ENCODE data around the gene E4F1. TPM values are rescaled to one million over a fixed set of nuclear protein-coding genes. Genes with fewer than 3 reads are reported as not detected.

Gene E4F1
- total RNA-seq, 2 experiments from 2014 or later = 26.3 to 29.4 TPM

GRCh38 chr16:2271848-2272461 lies 48.6 kb downstream of the E4F1 start:
- CTCF ChIA-PET = no interaction called here

GRCh38 chr16:2273484-2273883 lies 50.1 kb downstream of the E4F1 start:
- DNase-seq = no peak
- ChIA-PET CTCF (no interaction called here), POLR2A (no interaction called here)
- H3K27ac Mint-ChIP-seq = no peak overlapping the region
- H3K27me3 Mint-ChIP-seq = no peaks in the 10 kb centered on the region
- no peak overlapping the region for H3K4me3 Mint-ChIP-seq
- H3K9me3 Mint-ChIP-seq = no peaks in the 10 kb centered on the region
- peaks cover 12% of the 10 kb centered on the region for H3K4me1 Mint-ChIP-seq
- H3K36me3 Mint-ChIP-seq (ENCODE audit: low read depth) = no peaks in the 10 kb centered on the region

More at GRCh38 chr16:2271848-2272461, 48.6 kb downstream of the E4F1 start:
- peaks cover 13% of the 10 kb centered on the region for H3K4me1 Mint-ChIP-seq
- no peak overlapping the region for H3K27ac Mint-ChIP-seq
- H3K4me3 Mint-ChIP-seq = no peak overlapping the region
- no peaks in the 10 kb centered on the region for H3K9me3 Mint-ChIP-seq
- H3K36me3 Mint-ChIP-seq (ENCODE audit: low read depth) = peaks cover 6% of the 10 kb centered on the region
- H3K27me3 Mint-ChIP-seq = no peaks in the 10 kb centered on the region
- POLR2A ChIA-PET = interaction anchor here (4.1 kb wide), 1 partner anchor 20 kb away, joined by 43 read pairs; the partner anchor contains the start of gene ECI1
- no peak for DNase-seq

- ChIA-PET POLR2A (no interaction called here), CTCF (no interaction called here)
- H3K4me1 Mint-ChIP-seq = peaks cover 10% of the 10 kb centered on the region
- no peaks in the 10 kb centered on the region for H3K36me3 Mint-ChIP-seq (ENCODE audit: low read depth)
- H3K27ac Mint-ChIP-seq = no peak overlapping the region
- H3K9me3 Mint-ChIP-seq = no peaks in the 10 kb centered on the region
- no peak for DNase-seq
- no peak overlapping the region for H3K4me3 Mint-ChIP-seq
- no peaks in the 10 kb centered on the region for H3K27me3 Mint-ChIP-seq
These were observed 50.5 kb downstream of the E4F1 start for GRCh38 chr16:2273931-2274330.

GRCh38 chr16:2275476-2276367 lies 52.3 kb downstream of the E4F1 start:
- ChIA-PET POLR2A (interaction anchor here (1.1 kb wide), 1 partner anchor 13 kb away, joined by 3 read pairs; no protein-coding TSS in a partner anchor), CTCF (no interaction called here)
- H3K27me3 Mint-ChIP-seq = no peaks in the 10 kb centered on the region
- no peak for DNase-seq
- no peaks in the 10 kb centered on the region for H3K36me3 Mint-ChIP-seq (ENCODE audit: low read depth)
- H3K9me3 Mint-ChIP-seq = no peaks in the 10 kb centered on the region
- no peak overlapping the region for H3K4me3 Mint-ChIP-seq
- no peaks in the 10 kb centered on the region for H3K4me1 Mint-ChIP-seq
- H3K27ac Mint-ChIP-seq = no peak overlapping the region

- no peak overlapping the region for H3K27ac Mint-ChIP-seq
- no peaks in the 10 kb centered on the region for H3K36me3 Mint-ChIP-seq (ENCODE audit: low read depth)
- no peaks in the 10 kb centered on the region for H3K4me1 Mint-ChIP-seq
- no peak overlapping the region for H3K4me3 Mint-ChIP-seq
- no peak for DNase-seq
- no peaks in the 10 kb centered on the region for H3K9me3 Mint-ChIP-seq
- ChIA-PET POLR2A (no interaction called here), CTCF (no interaction called here)
- H3K27me3 Mint-ChIP-seq = no peaks in the 10 kb centered on the region
These were observed 53.2 kb downstream of the E4F1 start for GRCh38 chr16:2276368-2277195.

GRCh38 chr16:2277466-2278271 lies 54.3 kb downstream of the E4F1 start:
- no peak overlapping the region for H3K4me3 Mint-ChIP-seq
- H3K36me3 Mint-ChIP-seq (ENCODE audit: low read depth) = no peaks in the 10 kb centered on the region
- no peak for DNase-seq
- ChIA-PET CTCF (no interaction called here), POLR2A (no interaction called here)
- no peaks in the 10 kb centered on the region for H3K9me3 Mint-ChIP-seq
- H3K27ac Mint-ChIP-seq = no peak overlapping the region
- H3K4me1 Mint-ChIP-seq = no peaks in the 10 kb centered on the region
- no peaks in the 10 kb centered on the region for H3K27me3 Mint-ChIP-seq

- Mint-ChIP-seq H3K9me3 (no peaks in the 10 kb centered on the region), H3K4me1 (no peaks in the 10 kb centered on the region), H3K36me3 (ENCODE audit: low read depth) (no peaks in the 10 kb centered on the region), H3K27ac (no peak overlapping the region), H3K27me3 (no peaks in the 10 kb centered on the region), H3K4me3 (no peak overlapping the region)
- ChIA-PET POLR2A (no interaction called here), CTCF (no interaction called here)
- no peak for DNase-seq
These were observed 54.8 kb downstream of the E4F1 start for GRCh38 chr16:2278272-2278608.

- Mint-ChIP-seq H3K9me3 (no peaks in the 10 kb centered on the region), H3K4me3 (no peak overlapping the region), H3K27me3 (no peaks in the 10 kb centered on the region), H3K4me1 (no peaks in the 10 kb centered on the region), H3K36me3 (ENCODE audit: low read depth) (no peaks in the 10 kb centered on the region), H3K27ac (no peak overlapping the region)
- ChIA-PET POLR2A (no interaction called here), CTCF (no interaction called here)
- no peak for DNase-seq
These were observed 55.8 kb downstream of the E4F1 start for GRCh38 chr16:2278956-2279800.

GRCh38 chr16:2280461-2280860 lies 57.1 kb downstream of the E4F1 start:
- no peaks in the 10 kb centered on the region for H3K27me3 Mint-ChIP-seq
- H3K4me3 Mint-ChIP-seq = no peak overlapping the region
- H3K27ac Mint-ChIP-seq = no peak overlapping the region
- H3K36me3 Mint-ChIP-seq (ENCODE audit: low read depth) = no peaks in the 10 kb centered on the region
- DNase-seq = no peak
- H3K9me3 Mint-ChIP-seq = no peaks in the 10 kb centered on the region
- ChIA-PET CTCF (no interaction called here), POLR2A (no interaction called here)
- H3K4me1 Mint-ChIP-seq = no peaks in the 10 kb centered on the region

GRCh38 chr16:2280981-2281542 lies 57.7 kb downstream of the E4F1 start:
- POLR2A ChIA-PET = no interaction called here

GRCh38 chr16:2282262-2282661 lies 58.9 kb downstream of the E4F1 start:
- H3K4me3 Mint-ChIP-seq = no peak overlapping the region
- ChIA-PET CTCF (no interaction called here), POLR2A (no interaction called here)

More at GRCh38 chr16:2280981-2281542, 57.7 kb downstream of the E4F1 start:
- Mint-ChIP-seq H3K4me1 (no peaks in the 10 kb centered on the region), H3K27me3 (no peaks in the 10 kb centered on the region), H3K9me3 (no peaks in the 10 kb centered on the region), H3K27ac (no peak overlapping the region), H3K4me3 (no peak overlapping the region), H3K36me3 (ENCODE audit: low read depth) (no peaks in the 10 kb centered on the region)
- DNase-seq = no peak
- CTCF ChIA-PET = no interaction called here

More at GRCh38 chr16:2282262-2282661, 58.9 kb downstream of the E4F1 start:
- H3K9me3 Mint-ChIP-seq = no peaks in the 10 kb centered on the region
- no peaks in the 10 kb centered on the region for H3K36me3 Mint-ChIP-seq (ENCODE audit: low read depth)
- no peaks in the 10 kb centered on the region for H3K27me3 Mint-ChIP-seq
- DNase-seq = no peak
- no peak overlapping the region for H3K27ac Mint-ChIP-seq
- H3K4me1 Mint-ChIP-seq = no peaks in the 10 kb centered on the region

All from activated CD4-positive, alpha-beta memory T cell treated with anti-CD3 and anti-CD28 coated beads, Interleukin-2, amount 10 ng/mL, durations not matched to agents 7 days and 5 days (primary cell).